HG02943 (cell line): Measurements from ENCODE around the gene EPS8.

ENCODE experiments used
- ATAC-seq: cut with Tn5 transposase; IDR thresholded peaks from one replicate; pipeline ENCODE4 v1.9.1; 2021; ENCODE audit warnings: mild to moderate bottlenecking, low read depth, moderate library complexity; ENCODE audit not compliant: unreplicated experiment

EPS8 gene

GRCh38 chr12:15789220-15790171, at the start of gene EPS8:
Gene EPS8, minus strand, starts transcription at chr12:15789388. Its CDS starts 106,437 bp downstream, at chr12:15682951.
- peak; percentile 85 for ATAC-seq

DNA sequence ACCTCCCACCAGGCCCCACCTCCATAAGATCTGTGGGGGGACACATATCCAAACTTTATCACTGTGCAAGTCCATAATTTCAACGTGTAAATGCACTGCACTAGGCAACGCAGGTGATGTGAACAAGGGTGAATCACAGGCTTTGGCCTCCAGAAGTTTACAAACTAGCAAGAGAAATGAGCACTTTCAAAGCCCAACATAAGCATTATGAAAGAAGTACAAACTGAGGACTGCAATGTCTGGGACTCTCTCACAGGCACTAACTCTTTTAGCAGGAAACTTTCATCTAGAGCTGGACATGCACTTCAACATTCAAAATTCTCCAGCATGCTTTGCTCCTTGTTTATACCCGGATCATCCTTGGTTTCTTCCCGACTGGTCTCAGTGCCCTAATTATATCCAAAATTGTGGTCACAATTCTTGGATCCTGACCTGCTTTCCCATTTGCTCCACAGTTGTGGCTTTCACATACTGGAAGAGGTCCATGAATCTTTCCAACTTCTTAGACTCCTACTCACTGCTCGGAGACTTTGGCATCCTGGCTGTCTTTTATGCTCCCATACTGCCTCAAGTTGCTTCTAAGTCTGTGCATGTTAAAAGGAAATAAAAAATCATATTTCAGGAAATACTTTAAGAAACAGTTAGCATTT, 48.1 kb upstream of the EPS8 start:
- no peak for ATAC-seq

GRCh38 chr12:15834575-15834974, 45.4 kb upstream of the EPS8 start:
- ATAC-seq: no peak

GRCh38 chr12:15831315-15831978, 42.3 kb upstream of the EPS8 start:
- ATAC-seq: no peak

- ATAC-seq: no peak
Observed at GRCh38 chr12:15830538-15830937, 41.4 kb upstream of the EPS8 start.

- ATAC-seq: no peak
Observed at GRCh38 chr12:15829949-15830348, 40.8 kb upstream of the EPS8 start.

GRCh38 chr12:15829255-15829654, 40.1 kb upstream of the EPS8 start:
- ATAC-seq: no peak

GRCh38 chr12:15827136-15827535, 37.9 kb upstream of the EPS8 start:
- ATAC-seq: no peak

GRCh38 chr12:15824516-15824915, 35.3 kb upstream of the EPS8 start:
- ATAC-seq: no peak

DNA sequence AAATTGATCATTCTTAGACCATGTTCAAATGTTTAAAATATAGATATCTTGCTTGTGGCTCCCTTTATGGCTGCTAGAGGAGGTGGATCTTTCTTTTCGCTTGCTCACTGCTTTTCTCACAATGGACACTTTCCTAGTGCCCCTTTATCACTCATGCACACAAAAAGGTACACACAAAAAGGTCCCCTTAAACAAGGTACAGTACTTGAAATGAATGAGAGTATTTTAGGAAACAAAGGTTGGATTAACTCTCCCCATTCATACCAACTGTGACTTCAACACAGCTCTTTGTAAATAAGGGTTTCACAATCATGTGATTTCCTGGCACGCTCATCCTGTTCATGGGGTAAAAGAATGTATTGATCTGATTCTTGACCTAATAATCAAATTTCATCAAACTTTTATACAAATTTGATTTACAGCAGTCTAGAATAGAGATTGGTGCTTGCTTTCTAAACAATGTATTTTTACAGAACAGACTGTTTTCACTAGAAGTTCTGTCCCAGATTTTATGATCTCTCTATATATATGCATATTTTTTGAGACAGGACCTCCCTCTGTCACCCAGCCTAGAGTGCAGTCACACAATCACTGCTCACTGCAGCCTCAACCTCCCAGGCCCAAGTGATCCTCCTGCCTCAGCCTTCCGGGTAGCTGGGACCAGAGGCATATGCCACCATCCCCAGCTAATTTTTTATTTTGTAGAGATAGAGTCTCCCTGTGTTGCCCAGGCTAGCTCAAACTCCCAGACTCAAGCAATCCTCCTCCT, 34.4 kb upstream of the EPS8 start:
- no peak for ATAC-seq

DNA sequence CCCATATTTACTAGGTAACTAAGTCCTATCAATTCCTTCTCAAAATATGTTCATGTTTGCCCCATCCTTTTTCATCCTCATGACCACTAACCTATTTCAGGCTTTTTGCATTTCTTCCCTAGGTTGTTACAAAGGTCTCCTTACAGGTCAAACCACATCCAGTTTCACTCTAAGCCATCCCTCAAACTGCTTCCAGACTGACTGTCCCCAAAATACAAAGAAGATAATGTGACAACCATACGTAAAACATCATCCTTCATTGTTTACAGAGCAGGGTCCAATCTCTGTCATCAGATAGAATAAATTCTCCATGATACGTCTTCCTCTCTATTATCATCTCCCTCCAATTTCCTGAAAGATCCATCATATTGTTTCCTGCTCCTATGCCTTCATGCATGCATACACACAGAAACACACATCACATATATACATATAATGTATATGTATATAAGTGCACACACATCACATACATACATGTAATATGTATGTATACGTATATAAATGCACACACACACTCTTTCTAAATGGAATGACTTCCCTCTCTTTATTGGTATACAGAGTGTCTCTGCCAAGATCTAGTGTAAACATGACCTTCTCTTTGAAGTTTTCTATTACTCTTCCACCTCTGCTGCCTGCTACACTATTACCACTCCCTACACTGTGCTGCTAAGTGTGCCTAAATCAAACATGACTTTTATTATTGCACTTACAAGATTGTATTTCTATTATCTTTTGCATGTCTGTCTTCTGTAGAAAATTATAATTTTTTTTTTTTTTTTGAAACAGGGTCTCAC, 30.7 kb upstream of the EPS8 start:
- ATAC-seq: no peak

GRCh38 chr12:15818418-15818817, 29.2 kb upstream of the EPS8 start:
- ATAC-seq: no peak

DNA sequence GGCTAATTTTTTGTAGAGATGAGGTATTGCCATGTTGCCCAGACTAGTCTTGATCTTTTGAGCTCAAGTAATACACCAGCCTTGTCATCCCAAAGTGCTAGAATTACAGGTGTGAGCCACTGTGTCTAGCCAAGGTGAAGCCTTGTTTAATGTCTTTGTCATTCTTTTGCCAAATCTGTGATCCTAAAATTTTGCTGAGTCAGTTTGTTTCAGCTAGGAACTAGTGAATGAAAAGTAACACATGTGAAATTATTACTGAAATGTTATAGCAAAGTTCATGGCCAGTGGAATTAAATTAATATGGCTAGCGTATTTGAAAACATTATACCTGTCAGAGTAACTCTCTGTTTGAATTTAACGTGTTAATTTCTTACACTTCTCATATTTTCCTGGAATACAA, 26.5 kb upstream of the EPS8 start:
- no peak for ATAC-seq

DNA sequence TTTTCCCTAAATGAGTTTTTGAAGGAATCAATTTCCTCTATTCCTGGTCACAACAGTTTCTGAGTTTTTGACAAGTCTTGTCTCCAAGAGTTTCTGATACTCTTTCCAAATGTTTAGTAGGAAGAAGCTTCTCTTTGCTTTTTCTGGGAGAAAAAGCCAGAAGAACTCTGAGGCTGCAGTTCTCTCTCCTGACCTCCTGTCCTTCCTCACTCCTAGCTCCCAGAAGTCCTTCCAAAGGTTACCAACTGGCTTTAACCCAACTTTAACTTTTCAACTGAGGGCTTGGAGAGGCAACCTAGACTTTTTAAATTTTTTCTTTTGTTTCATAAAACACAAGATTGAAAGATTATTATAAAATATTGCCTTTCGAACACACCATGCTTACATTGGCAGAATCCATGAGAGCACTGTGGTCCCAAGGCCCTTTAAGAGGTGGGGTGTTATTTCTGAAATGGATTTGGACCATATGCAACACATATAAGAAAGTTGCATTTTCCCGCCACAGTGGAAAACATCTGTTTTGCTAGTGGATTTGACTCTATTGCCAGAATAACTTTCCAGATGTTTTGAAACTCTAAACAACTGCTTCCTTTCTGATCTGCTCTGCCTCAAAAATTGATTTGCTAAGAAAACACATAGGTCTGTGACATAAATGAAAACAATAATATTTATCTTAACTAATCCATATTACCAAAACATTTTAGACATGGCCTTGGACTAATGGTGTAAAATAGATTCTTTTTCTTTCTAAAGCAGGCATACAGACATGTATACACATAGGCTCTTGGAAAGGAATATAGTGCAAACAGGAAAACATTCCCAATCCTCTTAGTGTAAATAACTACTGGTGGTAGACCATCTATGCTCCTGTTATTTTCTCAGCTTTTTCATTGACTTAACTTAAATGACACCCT, 22.3 kb upstream of the EPS8 start:
- ATAC-seq: no peak

- no peak for ATAC-seq
Observed at GRCh38 chr12:15808652-15809051, 19.5 kb upstream of the EPS8 start.

- no peak for ATAC-seq
Observed at GRCh38 chr12:15808250-15808649, 19.1 kb upstream of the EPS8 start.

DNA sequence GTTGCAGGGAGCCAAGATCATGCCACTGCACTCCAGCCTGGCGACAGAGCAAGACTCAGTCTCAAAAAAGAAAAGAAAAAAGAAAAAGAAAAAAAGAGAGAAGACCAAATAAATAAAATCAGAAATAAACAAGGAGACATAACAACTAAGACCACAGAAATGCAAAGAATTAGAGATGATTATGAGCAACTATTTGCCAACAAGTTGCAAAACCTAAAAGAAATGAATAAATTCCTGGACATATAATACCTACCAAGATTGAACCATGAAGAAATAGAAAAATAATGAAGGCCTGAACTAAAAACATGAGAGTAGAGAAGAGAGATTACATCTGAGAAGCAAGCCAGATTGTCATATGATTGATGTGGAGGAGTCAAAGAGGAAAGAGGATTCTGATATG, 17.6 kb upstream of the EPS8 start:
- no peak for ATAC-seq
